Activated CD8-positive, alpha-beta T cell treated with anti-CD3 and anti-CD28 coated beads for 36 hours (primary cell): ENCODE measurements around the gene KANK2. TPM values are rescaled to one million over a fixed set of nuclear protein-coding genes. Genes with fewer than 3 reads are reported as not detected.

Source experiments
- ATAC-seq: fragments of 200-7000 bp; cut with Tn5 transposase; one replicate; pipeline ENCODE4 v1.10.0; 2021; ENCODE audit warnings: mild to moderate bottlenecking, moderate library complexity
- CTCF ChIA-PET: fragments of 350-600 bp; sonication (Branson Sonifier 250); formaldehyde crosslinking; loops from one replicate; lab custom pipeline; 2021; ENCODE audit warnings: antibody characterized with exemption; lab: Charles Lee
- POLR2A ChIA-PET: fragments of 350-600 bp; sonication (Branson Sonifier 250); formaldehyde crosslinking; loops from one replicate; lab custom pipeline; 2021; ENCODE audit warnings: antibody characterized with exemption; lab: Charles Lee
- DNase-seq: peaks from one replicate; pipeline ENCODE4 v3.0.0-alpha.2; 2020
- H3K27ac Mint-ChIP-seq: one replicate; pipeline ENCODE4 v1.8.0; 2021; ENCODE audit warnings: mild to moderate bottlenecking, mixed read lengths
- H3K27me3 Mint-ChIP-seq: one replicate; pipeline ENCODE4 v1.8.0; 2021; ENCODE audit warnings: mixed read lengths
- H3K36me3 Mint-ChIP-seq: one replicate; pipeline ENCODE4 v1.8.0; 2021; ENCODE audit warnings: low read depth, mixed read lengths
- H3K4me1 Mint-ChIP-seq: one replicate; pipeline ENCODE4 v1.8.0; 2021; ENCODE audit warnings: low read depth, mixed read lengths
- H3K4me3 Mint-ChIP-seq: one replicate; pipeline ENCODE4 v1.8.0; 2021; ENCODE audit warnings: mild to moderate bottlenecking, moderate library complexity, mixed read lengths
- H3K9me3 Mint-ChIP-seq: one replicate; pipeline ENCODE4 v1.8.0; 2021; ENCODE audit warnings: mixed read lengths
- intact Hi-C: fragments of 100-400 bp; cut with micrococcal nuclease; formaldehyde crosslinking; loops from one replicate; pipeline ENCODE4 v1.10.0; 2022
- total RNA-seq, 2 experiments: library from RNA; stranded (reverse); gene quantifications; one replicate each; pipeline ENCODE4 v1.2.3, GENCODE V29; 2021
- TF ChIP-seq, protein P1 (sequence below): fragments of 200-600 bp; IDR thresholded peaks from one replicate; pipeline ENCODE4 v1.8.0; 2022; ENCODE audit warnings: antibody characterized with exemption, mild to moderate bottlenecking

Gene KANK2
- total RNA-seq, 2 experiments from 2014 or later = 1.9 to 2.0 TPM

- no peak overlapping the region for H3K27ac Mint-ChIP-seq
- POLR2A ChIA-PET = interaction anchor here (1.2 kb wide), 1 partner anchor 20 kb away, joined by 5 read pairs; no protein-coding TSS in a partner anchor
- ATAC-seq = no peak
- H3K27me3 Mint-ChIP-seq = no peaks in the 10 kb centered on the region
- no peaks in the 10 kb centered on the region for H3K9me3 Mint-ChIP-seq
- H3K4me3 Mint-ChIP-seq = no peak overlapping the region
- H3K36me3 Mint-ChIP-seq = peaks cover 43% of the 10 kb centered on the region
- CTCF ChIA-PET = interaction anchor here (1.2 to 2.3 kb wide), 3 partner anchors 13 to 25 kb away, joined by 3 to 6 read pairs (median 3); no protein-coding TSS in a partner anchor
- peaks cover 5% of the 10 kb centered on the region for H3K4me1 Mint-ChIP-seq
- no peak for DNase-seq
- intact Hi-C loops = no loop called here
- TF ChIP-seq, protein P1, sequence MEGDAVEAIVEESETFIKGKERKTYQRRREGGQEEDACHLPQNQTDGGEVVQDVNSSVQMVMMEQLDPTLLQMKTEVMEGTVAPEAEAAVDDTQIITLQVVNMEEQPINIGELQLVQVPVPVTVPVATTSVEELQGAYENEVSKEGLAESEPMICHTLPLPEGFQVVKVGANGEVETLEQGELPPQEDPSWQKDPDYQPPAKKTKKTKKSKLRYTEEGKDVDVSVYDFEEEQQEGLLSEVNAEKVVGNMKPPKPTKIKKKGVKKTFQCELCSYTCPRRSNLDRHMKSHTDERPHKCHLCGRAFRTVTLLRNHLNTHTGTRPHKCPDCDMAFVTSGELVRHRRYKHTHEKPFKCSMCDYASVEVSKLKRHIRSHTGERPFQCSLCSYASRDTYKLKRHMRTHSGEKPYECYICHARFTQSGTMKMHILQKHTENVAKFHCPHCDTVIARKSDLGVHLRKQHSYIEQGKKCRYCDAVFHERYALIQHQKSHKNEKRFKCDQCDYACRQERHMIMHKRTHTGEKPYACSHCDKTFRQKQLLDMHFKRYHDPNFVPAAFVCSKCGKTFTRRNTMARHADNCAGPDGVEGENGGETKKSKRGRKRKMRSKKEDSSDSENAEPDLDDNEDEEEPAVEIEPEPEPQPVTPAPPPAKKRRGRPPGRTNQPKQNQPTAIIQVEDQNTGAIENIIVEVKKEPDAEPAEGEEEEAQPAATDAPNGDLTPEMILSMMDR = no peak
Measured at GRCh38 chr19:11151181-11151580, 46.2 kb downstream of the KANK2 start.

DNA sequence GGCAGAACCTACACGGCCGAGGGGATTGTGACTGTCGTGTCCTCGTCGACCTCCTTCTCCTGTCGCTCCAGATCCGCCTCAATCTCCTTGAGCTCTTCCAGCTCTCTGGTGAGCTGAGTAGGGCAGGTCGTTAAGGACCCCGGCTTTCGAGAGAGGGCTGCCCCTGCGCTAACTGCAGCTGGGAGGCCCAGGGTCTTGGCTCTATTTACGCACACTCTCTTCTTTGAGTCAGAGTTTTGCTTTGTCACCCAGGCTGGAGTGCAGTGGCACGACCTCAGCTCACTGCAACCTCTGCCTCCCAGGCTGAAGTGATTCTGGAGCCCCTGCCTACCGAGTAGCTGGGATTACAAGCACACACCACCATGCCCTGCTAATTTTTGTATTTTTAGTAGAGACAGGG, 49.3 kb downstream of the KANK2 start:
- POLR2A ChIA-PET = interaction anchor here (0.6 to 1.6 kb wide), 2 partner anchors 68 to 96 kb away, joined by 3 to 4 read pairs; no protein-coding TSS in a partner anchor
- intact Hi-C loops = no loop called here
- H3K27me3 Mint-ChIP-seq = no peaks in the 10 kb centered on the region
- DNase-seq (no peak), ATAC-seq (no peak)
- no peaks in the 10 kb centered on the region for H3K9me3 Mint-ChIP-seq
- peaks cover 42% of the 10 kb centered on the region for H3K36me3 Mint-ChIP-seq
- CTCF ChIA-PET = interaction anchor here (1.3 to 1.4 kb wide), 2 partner anchors 15 to 22 kb away, joined by 3 read pairs; no protein-coding TSS in a partner anchor
- TF ChIP-seq, protein P1 = no peak
- peaks cover 6% of the 10 kb centered on the region for H3K4me1 Mint-ChIP-seq
- no peak overlapping the region for H3K27ac Mint-ChIP-seq
- no peak overlapping the region for H3K4me3 Mint-ChIP-seq

- no peaks in the 10 kb centered on the region for H3K9me3 Mint-ChIP-seq
- ATAC-seq (no peak), DNase-seq (no peak)
- TF ChIP-seq, protein P1 = no peak
- peaks cover 29% of the 10 kb centered on the region for H3K36me3 Mint-ChIP-seq
- H3K4me1 Mint-ChIP-seq = peaks cover 9% of the 10 kb centered on the region
- H3K27me3 Mint-ChIP-seq = no peaks in the 10 kb centered on the region
- CTCF ChIA-PET = interaction anchor here (1.1 kb wide), 1 partner anchor 19 kb away, joined by 3 read pairs; no protein-coding TSS in a partner anchor
- no peak overlapping the region for H3K4me3 Mint-ChIP-seq
- intact Hi-C loops = no loop called here
- no peak overlapping the region for H3K27ac Mint-ChIP-seq
- POLR2A ChIA-PET = interaction anchor here (3.7 kb wide), 1 partner anchor 10 kb away, joined by 21 read pairs; the partner anchor contains the start of gene SPC24
Measured at GRCh38 chr19:11145536-11145924, 51.8 kb downstream of the KANK2 start.

- ChIA-PET CTCF (interaction anchor here (1.3 kb wide), 1 partner anchor 62 kb away, joined by 4 read pairs; no protein-coding TSS in a partner anchor), POLR2A (interaction anchor here (0.6 to 1.4 kb wide), 2 partner anchors 10 to 12 kb away, joined by 3 read pairs; no protein-coding TSS in a partner anchor)
- DNase-seq (no peak), ATAC-seq (no peak)
- H3K36me3 Mint-ChIP-seq = peaks cover 19% of the 10 kb centered on the region
- H3K4me1 Mint-ChIP-seq = peaks cover 15% of the 10 kb centered on the region
- no peak overlapping the region for H3K4me3 Mint-ChIP-seq
- no peak overlapping the region for H3K27ac Mint-ChIP-seq
- H3K9me3 Mint-ChIP-seq = no peaks in the 10 kb centered on the region
- TF ChIP-seq, protein P1 = no peak
- no peaks in the 10 kb centered on the region for H3K27me3 Mint-ChIP-seq
- intact Hi-C loops = no loop called here
Measured at GRCh38 chr19:11142528-11143171, 54.7 kb downstream of the KANK2 start.
